GM19324 (cell line): ENCODE measurements around the gene CIDEB.
A peak's percentile ranks its signal among the peaks of the same experiment; 100 is the strongest.

Source experiments
- ATAC-seq: cut with Tn5 transposase; IDR thresholded peaks from one replicate; pipeline ENCODE4 v1.9.1; 2021; ENCODE audit warnings: mild to moderate bottlenecking, moderate library complexity; ENCODE audit not compliant: unreplicated experiment, low FRiP score

Gene CIDEB

DNA sequence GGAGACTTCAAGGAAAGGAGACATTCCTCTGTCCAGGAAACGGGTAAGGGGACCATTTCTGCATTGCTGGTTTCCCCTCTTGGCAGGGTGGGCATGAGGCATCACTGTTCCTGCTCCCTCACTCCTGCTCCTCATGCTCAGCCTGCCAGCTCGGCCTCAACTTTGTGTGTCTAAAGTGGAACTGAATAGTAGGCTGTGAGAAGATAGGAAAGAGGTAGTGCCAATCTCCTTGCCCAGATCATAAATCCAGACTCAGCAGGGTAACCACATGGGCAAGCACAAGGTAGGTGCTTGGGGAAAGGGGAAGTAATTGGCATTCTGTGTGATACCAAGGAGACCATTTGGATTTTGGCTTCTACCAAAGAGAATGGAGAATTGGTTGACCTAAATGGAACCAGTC is 6.1 kb upstream of the CIDEB start:
- ATAC-seq = no peak

DNA sequence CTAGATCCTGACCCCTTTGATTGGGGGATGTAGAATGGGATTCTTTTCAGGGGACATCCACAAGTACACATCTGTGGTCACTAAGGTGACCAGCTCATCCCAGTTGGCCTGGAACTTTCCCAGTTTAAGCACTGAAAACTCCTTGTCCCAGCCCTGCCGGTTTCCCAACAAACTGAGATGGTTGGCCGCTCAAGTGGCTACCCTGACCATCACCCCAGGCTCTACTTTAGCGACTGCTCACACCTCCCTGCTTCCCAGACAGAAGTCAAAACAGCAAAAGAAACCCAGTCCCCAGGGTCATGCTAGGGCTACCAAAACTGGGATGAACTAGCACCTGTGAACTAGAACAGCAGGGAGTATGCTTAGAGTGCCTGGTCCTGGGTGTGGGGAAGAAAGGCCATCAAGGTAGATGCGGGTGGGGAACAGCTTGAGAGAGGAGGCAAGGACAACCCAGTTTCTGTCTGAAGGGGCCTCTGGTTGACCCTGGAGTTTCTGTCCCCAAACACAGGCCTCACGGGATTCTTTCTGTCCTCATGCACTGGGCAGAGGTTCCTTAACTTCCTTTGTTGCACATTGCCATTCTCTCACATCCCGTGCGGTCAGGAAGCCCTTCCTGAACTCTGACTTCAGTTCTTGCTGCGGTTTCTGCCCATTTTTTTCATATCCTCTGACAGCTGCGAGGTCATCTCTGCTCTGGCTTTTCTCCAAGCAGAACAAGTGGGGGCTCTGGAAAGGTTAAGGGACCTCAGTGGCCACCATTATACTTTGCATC is 5.1 kb upstream of the CIDEB start:
- ATAC-seq = no peak

DNA sequence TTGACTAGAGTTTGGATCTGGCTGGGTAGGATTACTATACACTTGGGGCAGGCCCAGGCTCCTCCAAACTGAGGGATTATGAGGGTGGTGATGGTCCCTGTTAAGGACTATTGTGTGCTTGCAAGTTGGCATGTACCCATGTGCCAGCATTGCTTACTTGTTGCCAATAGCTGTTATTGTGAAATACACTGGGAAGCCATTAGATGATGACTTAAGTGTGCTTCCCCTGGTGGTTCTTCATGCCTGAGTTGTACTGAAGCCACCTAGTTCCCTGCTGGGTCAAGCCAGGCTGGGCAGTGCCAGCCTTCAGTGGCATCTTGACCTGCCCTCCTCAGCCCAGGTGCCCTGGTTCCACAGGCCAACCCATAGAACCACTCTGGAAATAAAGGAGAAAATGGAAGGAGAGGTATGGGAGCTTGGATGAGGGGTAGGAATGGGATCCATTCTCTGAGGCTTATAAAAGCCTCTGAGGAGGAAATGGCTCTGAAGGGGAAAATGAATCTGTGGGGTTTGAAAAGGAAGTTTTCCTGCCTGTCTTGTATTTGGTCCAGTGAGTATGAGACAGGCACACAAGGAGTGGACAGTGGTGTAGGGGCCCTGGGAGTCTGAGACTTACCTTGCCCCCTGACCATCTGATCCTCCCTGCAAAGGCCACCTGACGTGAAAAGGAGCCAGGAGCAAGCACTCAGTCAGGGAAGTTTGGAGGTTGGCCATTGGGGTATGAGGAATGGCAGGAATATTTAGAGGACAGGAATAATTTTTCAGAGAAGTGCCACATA is 4.2 kb upstream of the CIDEB start:
- no peak for ATAC-seq

DNA sequence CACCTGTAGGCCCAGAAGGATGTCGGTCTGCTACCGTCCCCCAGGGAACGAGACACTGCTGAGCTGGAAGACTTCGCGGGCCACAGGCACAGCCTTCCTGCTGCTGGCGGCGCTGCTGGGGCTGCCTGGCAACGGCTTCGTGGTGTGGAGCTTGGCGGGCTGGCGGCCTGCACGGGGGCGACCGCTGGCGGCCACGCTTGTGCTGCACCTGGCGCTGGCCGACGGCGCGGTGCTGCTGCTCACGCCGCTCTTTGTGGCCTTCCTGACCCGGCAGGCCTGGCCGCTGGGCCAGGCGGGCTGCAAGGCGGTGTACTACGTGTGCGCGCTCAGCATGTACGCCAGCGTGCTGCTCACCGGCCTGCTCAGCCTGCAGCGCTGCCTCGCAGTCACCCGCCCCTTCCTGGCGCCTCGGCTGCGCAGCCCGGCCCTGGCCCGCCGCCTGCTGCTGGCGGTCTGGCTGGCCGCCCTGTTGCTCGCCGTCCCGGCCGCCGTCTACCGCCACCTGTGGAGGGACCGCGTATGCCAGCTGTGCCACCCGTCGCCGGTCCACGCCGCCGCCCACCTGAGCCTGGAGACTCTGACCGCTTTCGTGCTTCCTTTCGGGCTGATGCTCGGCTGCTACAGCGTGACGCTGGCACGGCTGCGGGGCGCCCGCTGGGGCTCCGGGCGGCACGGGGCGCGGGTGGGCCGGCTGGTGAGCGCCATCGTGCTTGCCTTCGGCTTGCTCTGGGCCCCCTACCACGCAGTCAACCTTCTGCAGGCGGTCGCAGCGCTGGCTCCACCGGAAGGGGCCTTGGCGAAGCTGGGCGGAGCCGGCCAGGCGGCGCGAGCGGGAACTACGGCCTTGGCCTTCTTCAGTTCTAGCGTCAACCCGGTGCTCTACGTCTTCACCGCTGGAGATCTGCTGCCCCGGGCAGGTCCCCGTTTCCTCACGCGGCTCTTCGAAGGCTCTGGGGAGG is 3.1 kb upstream of the CIDEB start, which contains the start of gene LTB4R:
Gene LTB4R (plus strand): TSS at position 857 of the 959 bp plus-strand sequence. CDS start 4,150 bp downstream, outside the sequence.
- ATAC-seq = peak; percentile 77

DNA sequence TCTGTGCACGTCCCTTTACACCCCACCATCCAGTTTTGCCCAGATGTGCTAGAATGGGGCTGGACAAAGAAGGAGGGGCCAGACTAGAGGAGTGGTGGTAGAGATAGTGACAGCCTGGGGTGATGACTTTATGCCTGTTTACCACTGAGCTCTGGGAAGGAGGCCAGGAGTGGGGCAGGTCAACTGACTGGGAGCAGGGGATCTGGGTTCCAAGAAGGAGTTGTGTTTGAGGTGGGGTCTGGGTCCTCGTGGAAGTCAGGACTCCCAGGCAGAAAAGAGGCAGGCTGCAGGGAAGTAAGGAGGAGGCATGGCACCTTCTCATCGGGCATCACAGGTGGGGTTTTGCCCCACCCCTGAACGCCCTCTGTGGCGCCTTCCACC is 2.5 kb upstream of the CIDEB start:
- ATAC-seq = no peak

DNA sequence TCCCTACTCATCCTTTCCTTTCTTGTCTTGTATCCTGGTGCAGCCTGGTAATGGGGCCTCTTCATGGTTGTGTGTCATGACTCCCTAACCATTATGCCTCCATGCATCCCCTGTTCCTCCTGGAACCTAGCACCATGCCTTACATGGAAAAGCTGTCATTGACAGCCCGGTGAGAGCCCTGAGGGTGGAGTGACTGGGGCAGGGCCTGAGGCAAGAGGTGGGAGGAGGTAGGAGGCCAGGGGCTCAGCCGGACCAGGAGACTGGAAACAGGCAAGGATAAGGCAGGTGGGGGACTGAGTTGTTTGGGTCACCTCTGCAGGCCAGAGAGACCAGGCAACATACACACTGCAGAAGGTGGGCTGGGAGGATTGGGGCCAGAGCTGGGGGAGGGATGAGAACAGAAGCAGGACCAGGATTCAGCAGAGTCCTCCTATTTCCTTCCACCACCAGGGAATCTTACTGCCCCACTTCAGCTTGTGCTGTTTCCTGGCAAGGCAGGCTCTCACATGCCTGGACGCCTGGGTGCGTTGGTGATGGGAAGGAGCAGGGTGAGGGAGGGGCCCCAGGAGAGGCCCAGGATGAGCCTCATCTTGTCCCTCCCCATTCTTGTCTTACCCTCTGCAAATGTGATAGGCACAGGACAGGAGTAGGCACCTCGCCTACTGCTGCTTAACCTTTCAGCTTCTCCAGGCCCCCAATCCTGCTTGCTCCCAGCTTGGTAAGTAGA is 1.9 kb upstream of the CIDEB start, which contains the start of gene LTB4R2:
Gene LTB4R2 (plus strand): TSS at position 603 of the 727 bp plus-strand sequence. CDS start 525 bp downstream, outside the sequence.
- no peak for ATAC-seq

DNA sequence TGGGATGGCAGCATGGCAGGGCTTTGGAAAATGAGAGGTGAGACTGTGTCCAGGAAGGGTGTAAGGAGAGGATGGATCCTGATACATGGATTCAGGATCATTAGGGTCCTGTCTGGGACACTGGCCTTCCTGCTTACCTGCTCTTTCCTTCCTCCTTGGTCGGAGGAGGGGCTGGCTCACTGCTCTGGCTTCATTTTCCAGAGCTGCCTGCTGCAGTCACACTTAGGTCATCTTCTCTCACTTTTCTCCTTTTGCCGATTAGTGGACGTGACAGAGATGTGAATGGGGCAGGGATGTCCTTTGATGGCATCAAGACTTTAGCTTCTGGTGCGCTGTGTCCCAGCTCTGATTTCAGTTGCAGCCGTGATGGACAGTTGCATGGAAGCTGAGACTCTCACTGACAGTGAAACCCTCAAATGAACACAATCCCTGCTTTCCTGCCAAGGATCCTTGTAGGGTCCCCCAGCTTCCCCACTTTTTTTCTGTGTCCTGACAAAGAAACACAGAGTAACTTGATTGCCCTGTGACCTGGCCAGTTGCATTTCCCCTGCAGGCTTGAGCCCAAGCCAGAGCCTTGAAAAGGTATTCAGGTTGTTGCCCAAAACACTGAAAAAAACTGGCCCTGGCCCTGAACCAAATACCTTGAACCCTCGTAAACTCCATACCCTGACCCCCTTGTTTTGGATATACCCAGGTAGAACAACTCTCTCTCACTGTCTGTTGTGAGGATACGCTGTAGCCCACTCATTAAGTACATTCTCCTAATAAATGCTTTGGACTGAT is 756 bp upstream of the CIDEB start:
- ATAC-seq = no peak

DNA sequence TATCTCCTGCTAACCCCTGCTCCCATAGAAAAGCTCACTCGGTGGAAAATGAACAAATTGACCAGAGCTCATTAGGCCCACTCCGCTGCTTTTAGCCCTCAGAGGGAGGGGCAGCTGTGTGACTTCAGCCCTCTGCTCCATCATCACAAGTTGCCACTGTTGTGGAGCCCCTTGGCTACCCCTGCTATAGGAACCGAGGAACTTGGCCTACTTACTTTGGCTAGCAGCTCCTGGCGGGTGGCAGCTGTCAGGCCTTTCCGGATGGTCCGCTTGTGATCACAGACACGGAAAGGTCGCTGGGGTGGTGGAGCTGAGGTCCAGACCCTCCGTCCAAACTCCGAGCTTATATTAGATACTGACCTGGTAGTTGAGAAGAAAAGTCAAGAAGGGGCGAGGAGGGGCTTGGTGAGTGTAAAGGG is 612 bp downstream of the CIDEB start:
- ATAC-seq = no peak

DNA sequence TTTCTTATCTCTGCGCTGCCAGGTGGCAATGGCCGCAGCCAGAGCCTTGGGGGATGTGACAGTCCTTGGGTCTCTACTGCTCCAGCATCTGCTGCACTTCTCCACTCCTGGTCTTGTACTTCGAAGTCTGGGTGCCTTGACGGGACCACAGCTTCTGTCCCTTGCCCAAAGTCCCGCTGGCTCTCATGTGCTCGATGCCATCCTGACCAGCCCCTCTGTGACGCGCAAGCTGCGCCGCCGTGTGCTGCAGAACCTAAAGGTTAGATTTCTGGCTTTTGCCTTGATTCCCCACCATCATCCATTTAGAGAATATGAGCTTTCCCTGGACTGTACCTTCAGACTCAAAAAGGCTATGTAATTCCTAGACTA is 3.8 kb downstream of the CIDEB start:
- ATAC-seq = no peak

DNA sequence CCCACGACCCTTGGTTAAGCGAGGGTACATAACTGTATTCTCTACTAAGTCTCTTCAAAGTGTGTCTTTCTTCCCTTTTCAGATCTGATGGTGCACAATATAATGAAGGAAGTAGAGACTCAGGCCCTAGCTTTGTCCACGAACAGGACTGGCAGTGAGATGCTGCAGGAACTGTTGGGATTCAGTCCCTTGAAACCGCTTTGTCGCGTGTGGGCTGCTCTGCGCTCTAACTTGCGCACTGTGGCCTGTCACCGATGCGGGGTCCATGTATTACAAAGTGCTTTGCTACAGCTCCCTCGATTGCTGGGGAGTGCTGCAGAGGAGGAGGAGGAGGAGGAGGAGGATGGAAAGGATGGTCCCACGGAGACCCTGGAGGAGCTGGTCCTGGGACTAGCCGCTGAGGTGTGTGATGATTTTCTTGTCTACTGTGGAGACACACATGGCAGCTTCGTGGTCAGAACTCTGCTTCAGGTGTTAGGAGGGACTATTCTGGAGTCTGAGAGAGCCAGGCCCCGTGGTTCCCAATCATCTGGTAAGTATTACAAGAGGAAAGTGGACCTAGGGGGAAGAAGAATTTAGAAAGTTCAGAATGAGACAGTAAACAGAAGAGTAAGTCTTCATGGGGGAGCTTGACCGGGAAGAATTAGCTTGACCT is 7.3 kb downstream of the CIDEB start:
- ATAC-seq = no peak

DNA sequence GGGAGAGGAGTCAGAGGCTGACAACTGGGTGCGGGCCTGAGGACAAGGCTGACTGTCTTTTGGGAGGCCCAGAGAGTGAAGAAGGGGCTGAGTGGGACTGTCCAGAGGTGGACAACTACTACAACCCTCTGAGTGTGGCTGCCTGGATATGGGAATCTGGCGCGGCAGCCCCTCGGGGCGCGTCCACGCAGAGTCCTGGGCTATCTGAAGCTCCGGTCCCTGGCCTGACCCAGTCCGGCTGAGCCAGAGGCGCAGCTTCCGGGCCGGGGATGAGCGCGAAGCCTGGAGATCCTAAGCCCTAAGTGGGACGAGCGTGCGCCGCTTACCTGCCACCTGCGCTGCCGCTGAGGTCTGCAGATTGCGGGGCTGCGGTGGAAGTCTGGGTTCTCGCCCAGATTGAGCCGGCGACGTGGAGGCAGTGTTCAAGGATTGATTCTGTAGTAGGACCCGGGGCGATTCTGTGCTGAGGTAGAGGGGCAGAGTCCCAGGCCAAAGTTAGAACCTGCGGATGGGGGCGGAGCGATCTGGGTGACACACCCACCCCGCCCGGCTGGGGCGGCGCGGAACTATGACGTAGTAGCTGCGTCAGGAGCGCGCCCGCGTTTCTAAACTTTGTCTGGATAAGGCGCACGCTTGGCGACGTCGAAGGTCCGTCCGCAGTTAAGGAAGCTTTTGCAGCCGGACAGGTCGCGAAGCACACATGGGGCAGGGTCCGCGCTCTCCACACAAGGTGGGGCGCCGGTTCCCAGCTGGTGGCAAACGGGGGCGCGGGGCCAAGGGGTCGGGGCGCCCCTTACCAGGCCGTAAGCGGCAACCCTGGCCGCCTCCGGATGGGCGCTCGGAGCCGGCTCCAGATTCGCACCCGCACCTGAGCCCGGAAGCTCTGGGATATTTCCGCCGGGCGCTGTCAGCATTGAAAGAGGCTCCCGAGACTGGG is 8.3 kb downstream of the CIDEB start, which contains the start of the genes DHRS1 and NOP9:
Gene DHRS1 (minus strand): TSS at position 526 of the 937 bp plus-strand sequence. CDS start 674 bp downstream, outside the sequence.
Gene NOP9 (plus strand): TSS at position 596 of the 937 bp plus-strand sequence. CDS start 105 bp downstream, at position 701.
- peak; percentile 79 for ATAC-seq

DNA sequence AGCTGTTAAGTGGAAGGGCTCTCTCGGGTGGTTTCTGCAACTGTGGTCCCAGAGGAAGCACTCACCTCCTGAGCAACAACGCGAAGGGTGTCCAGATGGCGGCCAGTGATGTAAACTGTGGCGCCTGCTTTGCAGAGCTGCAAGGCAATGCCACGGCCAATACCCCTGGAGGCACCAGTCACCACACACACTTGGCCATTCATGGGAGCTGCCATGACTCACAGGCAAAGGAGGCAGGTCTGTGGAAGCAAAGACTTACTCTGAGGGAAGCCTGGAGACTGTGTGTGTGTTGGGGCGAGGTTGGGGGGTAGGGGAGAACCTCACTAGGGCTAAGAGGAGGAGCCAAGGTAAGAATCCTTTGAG is 8.9 kb downstream of the CIDEB start:
- no peak for ATAC-seq

DNA sequence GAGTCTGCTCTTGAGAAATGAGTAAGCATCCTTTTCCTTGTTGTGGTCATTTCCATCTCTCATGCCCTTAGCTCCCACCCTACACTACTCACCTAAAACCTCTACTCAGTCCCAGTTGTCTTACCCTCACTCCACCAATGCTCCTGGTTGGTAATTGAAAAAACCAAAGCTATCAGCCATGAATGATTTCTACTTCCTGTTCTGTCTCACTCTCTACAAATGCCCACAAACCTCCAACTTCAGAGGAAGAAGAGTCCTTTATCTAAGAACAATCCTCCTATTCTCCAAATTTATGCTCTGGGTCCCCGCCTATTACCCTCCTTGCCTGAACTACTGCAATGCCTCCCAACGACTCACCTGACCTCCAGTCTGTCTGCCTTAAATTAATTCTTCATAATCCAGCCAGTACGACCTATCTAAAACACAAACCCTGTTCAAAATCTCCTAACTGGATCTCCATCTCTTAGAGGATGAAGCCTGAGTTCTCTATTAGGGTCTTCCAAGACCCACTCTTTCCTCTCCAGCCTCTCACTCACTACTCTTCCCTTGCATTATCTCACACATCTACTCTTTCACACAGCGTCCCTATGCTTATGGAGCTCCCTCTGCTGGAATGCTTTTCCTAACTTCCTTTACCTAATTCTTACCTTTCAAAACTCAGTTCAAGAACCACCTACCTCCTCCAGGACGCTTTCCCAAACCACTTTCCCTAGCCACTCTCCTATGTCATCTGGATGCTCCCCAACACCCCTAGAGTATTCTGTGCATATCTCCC is 10.4 kb downstream of the CIDEB start:
- ATAC-seq = peak; percentile 1

DNA sequence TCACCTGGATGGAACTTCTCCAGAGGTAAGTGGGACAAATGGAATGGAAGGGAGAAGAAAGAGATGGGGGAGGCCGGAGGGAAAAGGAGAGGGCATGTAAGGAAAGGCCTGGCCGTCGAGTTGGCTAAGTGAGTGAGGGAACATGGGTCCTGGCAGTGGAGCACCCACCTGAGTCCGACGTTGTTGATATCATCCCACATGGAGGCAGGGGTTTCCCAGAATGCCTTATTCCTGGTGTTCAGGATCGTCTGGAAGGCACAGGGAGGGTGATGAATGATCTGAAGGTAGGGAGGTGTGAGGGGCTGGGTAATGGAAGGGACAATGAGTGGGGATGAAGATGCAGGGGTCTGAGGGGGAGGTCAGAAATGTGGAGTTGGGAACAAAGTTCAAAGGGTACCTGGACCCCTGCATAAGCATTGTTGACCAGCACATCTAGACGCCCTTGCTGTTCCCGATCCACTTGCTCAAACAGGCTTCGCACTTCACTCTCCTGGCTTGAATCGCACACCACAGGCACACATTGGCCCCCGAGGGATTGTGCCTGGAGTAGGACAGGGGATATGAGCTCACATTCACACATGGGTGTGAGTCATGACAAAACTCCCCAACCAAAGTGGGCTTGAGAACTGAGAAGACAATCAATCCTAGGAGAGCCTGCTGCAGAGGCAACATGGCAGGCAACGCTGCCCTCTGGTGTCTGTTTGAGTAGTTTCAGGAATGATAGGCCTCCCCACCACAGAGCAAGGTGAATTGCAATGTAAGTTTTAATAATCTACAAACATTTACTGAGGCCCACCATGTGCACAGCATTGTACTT is 11.2 kb downstream of the CIDEB start:
- peak; percentile 44 for ATAC-seq

DNA sequence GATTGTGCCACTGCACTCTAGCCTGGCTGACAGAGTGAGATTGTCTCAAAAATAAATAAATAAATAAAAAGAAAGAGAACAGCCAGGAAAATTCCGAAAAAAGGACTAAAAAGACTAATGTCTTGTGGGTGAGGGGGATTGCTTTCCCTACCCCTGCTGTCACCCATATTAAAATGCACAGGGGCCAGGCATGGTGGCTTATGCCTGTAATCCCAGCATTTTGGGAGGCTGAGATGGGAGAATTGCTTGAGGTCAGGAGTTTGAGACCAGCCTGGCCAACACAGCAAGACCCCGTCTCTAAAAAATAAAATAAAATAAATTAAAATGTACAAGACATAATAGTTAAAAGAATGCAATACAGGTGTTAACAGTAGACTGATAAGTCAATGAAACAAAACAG is 14.3 kb downstream of the CIDEB start:
- ATAC-seq = no peak
